B cell (primary cell): ENCODE measurements around the gene FBN1. TPM values are rescaled to one million over a fixed set of nuclear protein-coding genes. Genes with fewer than 3 reads are reported as not detected.

Source experiments
- ATAC-seq: fragments of 200-7000 bp; cut with Tn5 transposase; one replicate; pipeline ENCODE4 v1.10.0; 2021; ENCODE audit warnings: low read depth, mild to moderate bottlenecking, moderate number of reproducible peaks, moderate library complexity
- CTCF ChIA-PET: fragments of 350-600 bp; sonication (Branson Sonifier 250); formaldehyde crosslinking; loops from one replicate; lab custom pipeline; 2021; ENCODE audit warnings: antibody characterized with exemption, inconsistent platforms; lab: Charles Lee
- POLR2A ChIA-PET: fragments of 350-600 bp; sonication (Branson Sonifier 250); formaldehyde crosslinking; loops from one replicate; lab custom pipeline; 2021; ENCODE audit warnings: antibody characterized with exemption; lab: Charles Lee
- DNase-seq: peaks from one replicate; pipeline ENCODE4 v3.0.0; 2013
- H2AFZ ChIP-seq: 2 replicates; pipeline ENCODE4 v1.6.1; 2012; ENCODE audit warnings: mild to moderate bottlenecking, low read depth, low read length; ENCODE audit not compliant: insufficient read depth, poor library complexity, severe bottlenecking
- H3K27ac ChIP-seq, 2 donors: 1 replicate in 1 of 2; 2 replicates in 1 of 2; pipeline ENCODE4 v1.5.1; 2012 to 2013; ENCODE audit warnings: low read length in 2 of 2, mild to moderate bottlenecking in 2 of 2, moderate library complexity in 1 of 2
- H3K27me3 ChIP-seq, 4 experiments: fragments of 200-600 bp in 1 of 4; sonication (generic) in 1 of 4; replicated peaks in 1 of 4; 1 replicate in 2 of 4; 2 replicates in 2 of 4; pipeline versions ENCODE4 v1.6.1 to v1.7.0; 2013 to 2016; ENCODE audit warnings: low read length in 3 of 4, mild to moderate bottlenecking in 2 of 4, mixed read lengths in 1 of 4, moderate library complexity in 1 of 4; ENCODE audit not compliant: insufficient read depth in 4 of 4, control insufficient read depth in 3 of 4; ENCODE audit errors: control extremely low read depth in 1 of 4
- H3K36me3 ChIP-seq, 2 experiments: replicated peaks in 1 of 2; 1 replicate in 1 of 2; 2 replicates in 1 of 2; pipeline versions ENCODE4 v1.6.1 to v1.7.1; 2013; ENCODE audit warnings: low read length in 1 of 2; ENCODE audit not compliant: insufficient read depth in 2 of 2, control insufficient read depth in 1 of 2; ENCODE audit errors: control extremely low read depth in 1 of 2, extremely low read depth in 1 of 2
- H3K4me1 ChIP-seq, 2 donors: fragments of 200-600 bp in 1 of 2; sonication (generic) in 1 of 2; 1 replicate in 1 of 2; 2 replicates in 1 of 2; pipeline versions ENCODE4 v1.5.1 to v1.6.1; 2013 to 2017; ENCODE audit warnings: low read length in 2 of 2; ENCODE audit not compliant: control insufficient read depth in 2 of 2, insufficient read depth in 2 of 2
- H3K4me2 ChIP-seq: replicated peaks from 2 replicates; pipeline ENCODE3; 2012; ENCODE audit warnings: mild to moderate bottlenecking, low read depth, low read length; ENCODE audit not compliant: poor library complexity, severe bottlenecking
- H3K4me3 ChIP-seq, 5 experiments: fragments of 200-600 bp in 1 of 5; sonication (generic) in 1 of 5; 1 replicate in 3 of 5; 2 replicates in 2 of 5; pipeline versions ENCODE4 v1.5.1 to v1.7.0; 2011 to 2016; ENCODE audit warnings: low read length in 4 of 5, mild to moderate bottlenecking in 4 of 5, low read depth in 2 of 5, control low read depth in 1 of 5, moderate library complexity in 1 of 5; ENCODE audit not compliant: insufficient read depth in 1 of 5; ENCODE audit errors: control extremely low read depth in 1 of 5, extremely low read depth in 1 of 5
- H3K79me2 ChIP-seq: fragments of 200-600 bp; sonication (generic); one replicate; pipeline ENCODE4 v1.6.0; 2016; ENCODE audit warnings: low read length; ENCODE audit not compliant: control insufficient read depth, insufficient read depth
- H3K9ac ChIP-seq: fragments of 200-600 bp; sonication (generic); 2 replicates; pipeline ENCODE4 v1.6.1; 2017; ENCODE audit warnings: mild to moderate bottlenecking, low read length, moderate library complexity
- H3K9me3 ChIP-seq, 3 donors: one replicate each; pipeline versions ENCODE4 v1.6.1 to v1.7.1; 2013; ENCODE audit warnings: low read length in 2 of 3; ENCODE audit not compliant: control insufficient read depth in 2 of 3, insufficient read depth in 1 of 3; ENCODE audit errors: control extremely low read depth in 1 of 3
- H4K20me1 ChIP-seq: 2 replicates; pipeline ENCODE4 v1.6.0; 2012; ENCODE audit warnings: mild to moderate bottlenecking, low read length; ENCODE audit not compliant: insufficient read depth, control insufficient read depth, poor library complexity, severe bottlenecking
- H3K27ac Mint-ChIP-seq: one replicate; pipeline ENCODE4 v1.8.0; 2021; ENCODE audit warnings: mixed read lengths
- H3K27me3 Mint-ChIP-seq: one replicate; pipeline ENCODE4 v1.8.0; 2021; ENCODE audit warnings: mixed read lengths
- H3K4me1 Mint-ChIP-seq: one replicate; pipeline ENCODE4 v1.8.0; 2021; ENCODE audit warnings: mixed read lengths
- H3K4me3 Mint-ChIP-seq: one replicate; pipeline ENCODE4 v1.8.0; 2021; ENCODE audit warnings: mixed read lengths
- H3K9me3 Mint-ChIP-seq: one replicate; pipeline ENCODE4 v1.8.0; 2022; ENCODE audit warnings: mixed read lengths; ENCODE audit not compliant: insufficient read depth
- CTCF ChIP-seq: fragments of 200-600 bp; IDR thresholded peaks from one replicate; pipeline ENCODE4 v1.8.0; 2022; ENCODE audit warnings: antibody characterized with exemption, mild to moderate bottlenecking
- EZH2 ChIP-seq: IDR thresholded peaks from 2 replicates; pipeline ENCODE4 v1.6.1; 2012; ENCODE audit warnings: borderline replicate concordance, low read depth, mild to moderate bottlenecking, moderate library complexity, low read length; ENCODE audit not compliant: insufficient read depth, poor library complexity, severe bottlenecking
- WGBS: methylation state at CpG from one replicate; pipeline ENCODE4 v1.1.5; 2013; ENCODE audit warnings: missing lambda C conversion rate; ENCODE audit not compliant: insufficient coverage; 5-methylcytosine and 5-hydroxymethylcytosine counted together
- intact Hi-C: fragments of 100-400 bp; cut with micrococcal nuclease; formaldehyde crosslinking; loops from one replicate; pipeline ENCODE4 v1.10.0; 2022
- polyA plus RNA-seq: library from polyadenylated mRNA; depleted of rRNA; stranded (reverse); fragments of >200 nt; gene quantifications from 2 replicates; pipeline ENCODE4 v1.2.3, GENCODE V29; 2012
- total RNA-seq, 2 donors: library from RNA; stranded (reverse); fragments of 120-200 nt in 1 of 2; gene quantifications; 1 replicate in 1 of 2; 2 replicates in 1 of 2; pipeline versions ENCODE4 v1.2.3 to v1.2.4, GENCODE V29; 2013 to 2022

The FBN1 gene
- total and polyA plus RNA-seq, 2 donors (not counting 1 experiment from before 2014, with no cell fraction given), result 0.15 to 0.25 TPM

GRCh38 chr15:48678851-48679250 is 33.3 kb upstream of the FBN1 start:
- WGBS, result 93% methylated on average over 7 of the region's 7 CpGs

DNA sequence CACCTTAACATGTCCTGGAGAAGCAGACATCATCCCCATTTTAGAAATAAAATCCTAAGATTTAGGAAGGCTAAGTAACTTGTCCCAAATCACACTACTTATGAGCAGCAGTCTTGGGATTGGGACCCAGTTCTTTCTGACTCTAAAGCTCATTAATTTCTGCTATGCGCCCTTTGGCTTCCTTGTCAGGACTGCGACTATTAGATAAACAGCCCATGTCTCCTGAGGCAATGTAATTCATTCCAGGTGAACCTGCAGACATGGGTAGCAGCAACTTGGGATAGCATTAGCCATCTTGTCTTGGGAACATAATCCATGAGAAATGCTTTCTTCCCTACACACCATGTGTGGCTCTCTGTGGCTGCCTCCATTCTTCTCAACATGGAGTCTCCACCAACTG is 32.3 kb upstream of the FBN1 start:
- no peaks in the 10 kb centered on the region for H3K79me2 ChIP-seq
- H2AFZ ChIP-seq, result no peak overlapping the region
- Mint-ChIP-seq H3K4me3 (no peak overlapping the region), H3K27me3 (no peaks in the 10 kb centered on the region), H3K9me3 (no peaks in the 10 kb centered on the region), H3K4me1 (no peaks in the 10 kb centered on the region), H3K27ac (no peak overlapping the region)
- 100% methylated on average over 2 of the region's 2 CpGs for WGBS
- no peaks in the 10 kb centered on the region for H3K4me1 ChIP-seq
- H3K9ac ChIP-seq, result no peak overlapping the region
- intact Hi-C loops, result no loop called here
- H3K27ac ChIP-seq, result no peak overlapping the region
- DNase-seq (no peak), ATAC-seq (no peak)
- POLR2A ChIA-PET, result no interaction called here
- no peaks in the 10 kb centered on the region for H3K27me3 ChIP-seq
- H3K4me3 ChIP-seq, result no peak overlapping the region
- no peaks in the 10 kb centered on the region for H3K9me3 ChIP-seq
- no peaks in the 10 kb centered on the region for H4K20me1 ChIP-seq
- TF ChIP-seq CTCF, result no peak
- no peak for TF ChIP-seq EZH2
- no peak overlapping the region for H3K4me2 ChIP-seq
- H3K36me3 ChIP-seq, result no peaks in the 10 kb centered on the region
- CTCF ChIA-PET, result no interaction called here

More at GRCh38 chr15:48678851-48679250, 33.3 kb upstream of the FBN1 start:
- no peak overlapping the region for H3K27ac ChIP-seq
- H3K4me3 ChIP-seq, result no peak overlapping the region
- ChIA-PET CTCF (no interaction called here), POLR2A (no interaction called here)
- Mint-ChIP-seq H3K27me3 (no peaks in the 10 kb centered on the region), H3K27ac (no peak overlapping the region), H3K4me1 (no peaks in the 10 kb centered on the region), H3K4me3 (no peak overlapping the region), H3K9me3 (no peaks in the 10 kb centered on the region)
- no peak for TF ChIP-seq CTCF
- no peak for TF ChIP-seq EZH2
- no peak overlapping the region for H3K9ac ChIP-seq
- H2AFZ ChIP-seq, result no peak overlapping the region
- no peaks in the 10 kb centered on the region for H3K4me1 ChIP-seq
- no peak for ATAC-seq
- H4K20me1 ChIP-seq, result no peaks in the 10 kb centered on the region
- no peaks in the 10 kb centered on the region for H3K9me3 ChIP-seq
- intact Hi-C loops, result no loop called here
- no peak overlapping the region for H3K4me2 ChIP-seq
- no peaks in the 10 kb centered on the region for H3K36me3 ChIP-seq
- H3K27me3 ChIP-seq, result no peaks in the 10 kb centered on the region
- DNase-seq, result no peak
- no peaks in the 10 kb centered on the region for H3K79me2 ChIP-seq
